ENCODE data around the gene OR2AE1.

OR2AE1 gene

DNA sequence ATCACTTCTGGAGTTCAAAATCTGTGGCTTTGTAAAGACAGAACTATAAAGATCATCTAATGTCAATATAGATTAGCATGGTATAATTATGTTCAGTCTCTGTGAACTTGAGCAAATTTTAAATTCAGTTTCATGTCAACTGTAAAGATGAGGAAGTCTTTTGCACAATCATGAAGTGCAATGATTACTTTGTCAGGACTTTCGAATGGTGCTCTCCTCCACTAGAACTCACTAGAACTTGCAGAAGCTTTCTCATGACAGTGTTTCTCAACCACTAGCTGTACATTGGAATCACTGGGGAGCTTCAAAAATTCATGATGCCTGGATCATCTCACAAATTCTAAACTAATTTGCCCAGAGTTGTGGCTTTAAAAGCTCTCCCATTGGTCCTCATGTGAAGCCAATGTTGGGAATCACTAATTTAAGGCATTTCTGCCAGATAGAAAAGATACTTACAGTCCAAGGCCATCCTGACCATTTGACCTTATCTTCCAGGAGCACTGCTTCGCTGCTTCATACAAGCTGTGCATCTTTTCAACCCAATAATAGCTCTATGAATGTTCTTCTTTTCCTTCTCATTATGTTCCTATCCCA, 12.9 kb downstream of the OR2AE1 start:
- Histone ChIP-seq H3K36me3 (replicated peaks in 1 of 2; ENCODE audit: control insufficient read depth in 2 of 2, insufficient read depth in 2 of 2, low read length in 2 of 2) (no peaks in the 10 kb centered on the region), H3K4me1 (ENCODE audit: control insufficient read depth in 2 of 2, insufficient read depth in 1 of 2, low read depth in 1 of 2, low read length in 2 of 2) (no peaks in the 10 kb centered on the region), H2BK15ac (ENCODE audit: low read length) (no peak overlapping the region), H3K79me1 (ENCODE audit: low read depth, low read length) (no peaks in the 10 kb centered on the region), H4K91ac (ENCODE audit: low read depth, low read length, poor library complexity) (no peak overlapping the region), H2AK5ac (ENCODE audit: low read depth, low read length) (no peak overlapping the region), H2BK5ac (ENCODE audit: low read length) (no peak overlapping the region), H3K4me2 (ENCODE audit: insufficient read depth, low read length, poor library complexity, severe bottlenecking) (no peak overlapping the region), H3K14ac (ENCODE audit: low read length) (no peak overlapping the region), H3K23ac (ENCODE audit: low read depth, low read length, poor library complexity) (no peak overlapping the region), H3K9me3 (replicated peaks in 1 of 2; ENCODE audit: control insufficient read depth in 2 of 2, insufficient read depth in 1 of 2, low read depth in 1 of 2, low read length in 2 of 2) (peaks cover 0 to 7% of the 10 kb centered on the region in 2 donors), H2BK120ac (ENCODE audit: low read depth, low read length) (no peak overlapping the region), H3K27me3 (ENCODE audit: control insufficient read depth in 3 of 3, insufficient read depth in 3 of 3, low read depth in 1 of 3, low read length in 3 of 3) (peaks cover 0 to 14% (median 0%) of the 10 kb centered on the region in 3 experiments), H3K4ac (ENCODE audit: low read length) (no peak overlapping the region), H3K27ac (replicated peaks; ENCODE audit: low read length) (no peak overlapping the region), H3K9ac (ENCODE audit: low read depth, low read length, poor library complexity) (no peak overlapping the region), H4K8ac (ENCODE audit: low read depth, low read length) (no peak overlapping the region), H2AFZ (ENCODE audit: low read length) (no peak overlapping the region), H2BK12ac (ENCODE audit: low read length) (no peak overlapping the region), H3K18ac (ENCODE audit: low read length) (no peak overlapping the region), H3K4me3 (ENCODE audit: low read length in 2 of 2) (no peak overlapping the region)
- DNase-seq (ENCODE audit: low spot score): no peak
- no CpG with 5 or more reads among the region's 2 CpGs for WGBS, 2 donors (ENCODE audit: extremely low coverage in 2 of 2, insufficient read length in 2 of 2, insufficient replicate concordance in 1 of 2)

- H2BK120ac ChIP-seq (ENCODE audit: low read depth, low read length): no peak overlapping the region
- no peak overlapping the region for H2AFZ ChIP-seq (ENCODE audit: low read length)
- no CpG with 5 or more reads among the region's 15 CpGs for WGBS, 2 donors (ENCODE audit: extremely low coverage in 2 of 2, insufficient read length in 2 of 2, insufficient replicate concordance in 1 of 2)
- H3K18ac ChIP-seq (ENCODE audit: low read length): no peak overlapping the region
- no peak overlapping the region for H3K4ac ChIP-seq (ENCODE audit: low read length)
- no peak overlapping the region for H3K23ac ChIP-seq (ENCODE audit: low read depth, low read length, poor library complexity)
- no peaks in the 10 kb centered on the region for H3K4me1 ChIP-seq (ENCODE audit: control insufficient read depth in 2 of 2, insufficient read depth in 1 of 2, low read depth in 1 of 2, low read length in 2 of 2)
- H3K79me1 ChIP-seq (ENCODE audit: low read depth, low read length): no peaks in the 10 kb centered on the region
- peaks cover 0 to 14% (median 0%) of the 10 kb centered on the region in 3 experiments for H3K27me3 ChIP-seq (ENCODE audit: control insufficient read depth in 3 of 3, insufficient read depth in 3 of 3, low read depth in 1 of 3, low read length in 3 of 3)
- no peak overlapping the region for H3K4me3 ChIP-seq (ENCODE audit: low read length in 2 of 2)
- no peak overlapping the region for H3K14ac ChIP-seq (ENCODE audit: low read length)
- peaks cover 0 to 7% of the 10 kb centered on the region in 2 donors for H3K9me3 ChIP-seq (replicated peaks in 1 of 2; ENCODE audit: control insufficient read depth in 2 of 2, insufficient read depth in 1 of 2, low read depth in 1 of 2, low read length in 2 of 2)
- H3K9ac ChIP-seq (ENCODE audit: low read depth, low read length, poor library complexity): no peak overlapping the region
- H3K27ac ChIP-seq (replicated peaks; ENCODE audit: low read length): no peak overlapping the region
- H2BK5ac ChIP-seq (ENCODE audit: low read length): no peak overlapping the region
- H4K91ac ChIP-seq (ENCODE audit: low read depth, low read length, poor library complexity): no peak overlapping the region
- H3K36me3 ChIP-seq (replicated peaks in 1 of 2; ENCODE audit: control insufficient read depth in 2 of 2, insufficient read depth in 2 of 2, low read length in 2 of 2): no peaks in the 10 kb centered on the region
- DNase-seq (ENCODE audit: low spot score): no peak
- H3K4me2 ChIP-seq (ENCODE audit: insufficient read depth, low read length, poor library complexity, severe bottlenecking): no peak overlapping the region
- H2BK12ac ChIP-seq (ENCODE audit: low read length): no peak overlapping the region
- H2AK5ac ChIP-seq (ENCODE audit: low read depth, low read length): no peak overlapping the region
- H4K8ac ChIP-seq (ENCODE audit: low read depth, low read length): no peak overlapping the region
- H2BK15ac ChIP-seq (ENCODE audit: low read length): no peak overlapping the region
These were observed 16.3 kb downstream of the OR2AE1 start for GRCh38 chr7:99860281-99861127.

DNA sequence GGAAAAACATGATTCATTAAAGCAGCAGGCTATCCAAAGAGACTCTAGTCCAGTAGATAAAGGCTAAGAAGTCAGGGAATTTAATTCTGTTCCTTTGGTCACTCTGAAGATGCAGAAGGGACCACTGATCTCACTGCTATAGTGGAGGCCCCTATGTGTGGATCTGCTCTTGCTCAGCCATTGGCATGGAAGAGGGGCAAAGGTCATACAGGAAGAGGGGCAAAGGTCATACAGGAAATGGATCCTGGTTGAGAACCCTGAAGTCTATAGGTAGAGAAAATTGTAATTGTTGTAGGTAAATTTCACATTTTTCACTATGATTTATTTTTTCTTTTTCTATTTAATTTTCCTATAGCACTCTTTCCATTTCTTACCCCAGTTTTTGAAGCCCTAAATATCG, 21.6 kb downstream of the OR2AE1 start:
- no peaks in the 10 kb centered on the region for H3K9me3 ChIP-seq (replicated peaks in 1 of 2; ENCODE audit: control insufficient read depth in 2 of 2, insufficient read depth in 1 of 2, low read depth in 1 of 2, low read length in 2 of 2)
- no peak overlapping the region for H3K4ac ChIP-seq (ENCODE audit: low read length)
- no peak overlapping the region for H3K27ac ChIP-seq (replicated peaks; ENCODE audit: low read length)
- no CpG with 5 or more reads among the region's 1 CpG for WGBS, 2 donors (ENCODE audit: extremely low coverage in 2 of 2, insufficient read length in 2 of 2, insufficient replicate concordance in 1 of 2)
- no peak overlapping the region for H2AFZ ChIP-seq (ENCODE audit: low read length)
- DNase-seq (ENCODE audit: low spot score): no peak
- H3K27me3 ChIP-seq (ENCODE audit: control insufficient read depth in 3 of 3, insufficient read depth in 3 of 3, low read depth in 1 of 3, low read length in 3 of 3): no peaks in the 10 kb centered on the region
- H2BK15ac ChIP-seq (ENCODE audit: low read length): no peak overlapping the region
- no peak overlapping the region for H4K91ac ChIP-seq (ENCODE audit: low read depth, low read length, poor library complexity)
- no peak overlapping the region for H3K4me3 ChIP-seq (ENCODE audit: low read length in 2 of 2)
- H3K9ac ChIP-seq (ENCODE audit: low read depth, low read length, poor library complexity): no peak overlapping the region
- H3K4me1 ChIP-seq (ENCODE audit: control insufficient read depth in 2 of 2, insufficient read depth in 1 of 2, low read depth in 1 of 2, low read length in 2 of 2): no peaks in the 10 kb centered on the region
- H3K18ac ChIP-seq (ENCODE audit: low read length): no peak overlapping the region
- no peak overlapping the region for H2BK120ac ChIP-seq (ENCODE audit: low read depth, low read length)
- no peak overlapping the region for H3K14ac ChIP-seq (ENCODE audit: low read length)
- H2BK5ac ChIP-seq (ENCODE audit: low read length): no peak overlapping the region
- H3K23ac ChIP-seq (ENCODE audit: low read depth, low read length, poor library complexity): no peak overlapping the region
- H3K4me2 ChIP-seq (ENCODE audit: insufficient read depth, low read length, poor library complexity, severe bottlenecking): no peak overlapping the region
- H2BK12ac ChIP-seq (ENCODE audit: low read length): no peak overlapping the region
- no peak overlapping the region for H2AK5ac ChIP-seq (ENCODE audit: low read depth, low read length)
- no peaks in the 10 kb centered on the region for H3K79me1 ChIP-seq (ENCODE audit: low read depth, low read length)
- H3K36me3 ChIP-seq (replicated peaks in 1 of 2; ENCODE audit: control insufficient read depth in 2 of 2, insufficient read depth in 2 of 2, low read length in 2 of 2): no peaks in the 10 kb centered on the region
- no peak overlapping the region for H4K8ac ChIP-seq (ENCODE audit: low read depth, low read length)

GRCh38 chr7:99848420-99849216, 28.2 kb downstream of the OR2AE1 start:
- Histone ChIP-seq H2AK5ac (ENCODE audit: low read depth, low read length) (no peak overlapping the region), H2BK12ac (ENCODE audit: low read length) (no peak overlapping the region), H3K9me3 (replicated peaks in 1 of 2; ENCODE audit: control insufficient read depth in 2 of 2, insufficient read depth in 1 of 2, low read depth in 1 of 2, low read length in 2 of 2) (no peaks in the 10 kb centered on the region), H4K8ac (ENCODE audit: low read depth, low read length) (no peak overlapping the region), H3K4me2 (ENCODE audit: insufficient read depth, low read length, poor library complexity, severe bottlenecking) (no peak overlapping the region), H3K27me3 (ENCODE audit: control insufficient read depth in 3 of 3, insufficient read depth in 3 of 3, low read depth in 1 of 3, low read length in 3 of 3) (peaks cover 0 to 3% (median 0%) of the 10 kb centered on the region in 3 experiments), H2BK120ac (ENCODE audit: low read depth, low read length) (no peak overlapping the region), H2AFZ (ENCODE audit: low read length) (no peak overlapping the region), H3K79me1 (ENCODE audit: low read depth, low read length) (no peaks in the 10 kb centered on the region), H3K9ac (ENCODE audit: low read depth, low read length, poor library complexity) (no peak overlapping the region), H3K14ac (ENCODE audit: low read length) (no peak overlapping the region), H2BK15ac (ENCODE audit: low read length) (no peak overlapping the region), H3K23ac (ENCODE audit: low read depth, low read length, poor library complexity) (no peak overlapping the region), H3K4ac (ENCODE audit: low read length) (no peak overlapping the region), H3K18ac (ENCODE audit: low read length) (no peak overlapping the region), H3K36me3 (replicated peaks in 1 of 2; ENCODE audit: control insufficient read depth in 2 of 2, insufficient read depth in 2 of 2, low read length in 2 of 2) (no peaks in the 10 kb centered on the region), H3K27ac (replicated peaks; ENCODE audit: low read length) (no peak overlapping the region), H3K4me1 (ENCODE audit: control insufficient read depth in 2 of 2, insufficient read depth in 1 of 2, low read depth in 1 of 2, low read length in 2 of 2) (no peaks in the 10 kb centered on the region), H3K4me3 (ENCODE audit: low read length in 2 of 2) (no peak overlapping the region), H2BK5ac (ENCODE audit: low read length) (no peak overlapping the region), H4K91ac (ENCODE audit: low read depth, low read length, poor library complexity) (no peak overlapping the region)
- no CpG with 5 or more reads among the region's 6 CpGs for WGBS, 2 donors (ENCODE audit: extremely low coverage in 2 of 2, insufficient read length in 2 of 2, insufficient replicate concordance in 1 of 2)
- no peak for DNase-seq (ENCODE audit: low spot score)

Measured in neuronal stem cell (in vitro differentiated cells).